ENCODE data around the gene CDH11. TPM values are rescaled to one million over a fixed set of nuclear protein-coding genes. Genes with fewer than 3 reads are reported as not detected.

CDH11 gene
- total RNA-seq, 1 donor from 2014 or later = 235 TPM

DNA sequence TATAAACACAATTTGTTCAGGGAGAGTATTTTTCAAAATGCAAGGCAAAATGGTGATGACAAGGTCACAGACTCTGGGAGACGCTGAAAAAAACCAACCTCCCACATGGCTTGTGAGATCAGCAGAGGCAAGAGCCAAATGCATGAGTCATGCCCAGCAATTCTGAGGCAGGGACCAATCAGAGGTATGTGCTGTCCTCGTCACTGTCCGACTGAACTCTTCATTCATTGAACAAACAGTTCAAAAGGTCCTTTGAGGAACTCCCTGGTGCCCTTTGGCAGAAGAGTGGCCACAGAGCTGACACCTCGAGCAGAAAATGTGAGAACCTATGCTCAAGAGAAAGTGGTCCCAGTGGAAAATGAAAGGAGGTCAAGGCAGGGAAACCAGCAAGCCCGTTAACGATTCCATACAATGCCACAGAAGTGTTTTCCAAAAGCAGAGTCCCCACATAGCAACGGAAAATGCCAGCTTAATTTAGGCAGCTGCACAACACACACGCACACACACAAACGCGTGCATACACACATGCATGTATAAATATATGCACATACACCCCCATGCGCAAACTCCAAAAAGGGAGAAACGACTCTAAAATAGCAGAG, 50.9 kb downstream of the CDH11 start:
- peak; percentile 72 for DNase-seq (ENCODE audit: low read depth, low spot score)

DNA sequence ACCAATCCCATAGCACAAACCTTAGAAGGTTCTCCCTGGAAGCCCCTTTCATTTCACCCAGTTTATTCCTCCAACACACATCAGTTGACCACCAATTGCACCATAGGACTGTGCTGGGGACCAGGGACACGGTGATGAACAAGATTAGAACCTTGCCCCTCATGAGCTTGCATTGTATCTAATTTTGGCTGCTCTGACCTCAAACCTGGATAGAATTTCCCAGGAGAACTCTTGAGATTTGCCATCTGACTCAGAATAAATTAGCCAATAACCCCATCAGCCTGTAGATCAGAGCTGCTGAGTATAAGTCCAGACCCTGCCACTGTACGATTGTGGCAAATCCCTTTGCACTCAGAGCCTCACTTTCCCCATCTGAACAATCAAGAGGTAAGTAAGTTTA, 52.1 kb downstream of the CDH11 start:
- DNase-seq (ENCODE audit: low read depth, low spot score) = no peak

DNA sequence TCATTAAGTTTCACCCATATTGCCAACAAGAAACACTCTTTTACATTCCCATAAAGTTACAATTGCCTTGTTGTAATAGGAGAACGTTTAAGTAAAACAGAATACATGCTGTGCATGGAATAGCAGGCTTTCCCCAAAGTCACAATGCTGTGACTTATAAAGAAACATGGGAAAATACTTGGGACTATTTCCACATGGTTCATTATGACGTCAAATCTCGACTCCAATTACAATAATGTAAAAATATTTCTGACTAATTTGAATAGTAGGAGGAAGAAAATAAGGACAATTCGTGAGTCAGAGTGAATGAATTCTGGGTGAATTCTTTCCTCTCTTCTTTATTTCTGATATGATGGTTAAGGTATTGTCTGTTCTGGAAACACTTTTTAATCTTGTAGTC, 52.8 kb downstream of the CDH11 start:
- DNase-seq (ENCODE audit: low read depth, low spot score) = no peak

DNA sequence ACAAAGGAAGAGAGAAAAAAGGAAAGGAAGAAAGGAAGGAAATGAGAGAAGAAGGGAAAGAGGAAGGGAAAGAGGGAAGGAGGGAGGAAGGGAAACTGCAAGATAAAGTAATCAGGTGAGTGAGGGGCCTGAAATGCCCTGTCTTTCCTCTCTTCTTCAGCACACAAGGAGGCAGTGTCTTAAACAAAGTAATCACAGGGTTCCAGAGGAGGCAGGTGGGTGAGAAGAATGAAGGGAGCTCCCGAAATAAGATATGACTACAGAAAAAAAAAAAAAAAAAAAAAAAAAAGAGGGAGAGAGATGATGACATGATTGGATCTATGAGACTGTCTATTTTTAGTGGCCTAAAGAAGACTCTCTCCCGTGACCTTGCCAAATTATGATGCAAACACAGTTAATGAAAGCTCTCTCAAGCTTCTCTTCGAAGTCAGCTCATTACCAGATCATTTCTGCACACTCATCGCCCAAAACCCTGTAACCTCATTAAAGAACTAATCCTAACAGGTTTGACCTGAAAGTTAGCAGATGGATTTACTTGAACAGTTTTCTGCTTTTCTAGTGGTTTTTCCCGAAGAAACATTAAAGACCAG, 53.6 kb downstream of the CDH11 start:
- DNase-seq (ENCODE audit: low read depth, low spot score) = no peak

DNA sequence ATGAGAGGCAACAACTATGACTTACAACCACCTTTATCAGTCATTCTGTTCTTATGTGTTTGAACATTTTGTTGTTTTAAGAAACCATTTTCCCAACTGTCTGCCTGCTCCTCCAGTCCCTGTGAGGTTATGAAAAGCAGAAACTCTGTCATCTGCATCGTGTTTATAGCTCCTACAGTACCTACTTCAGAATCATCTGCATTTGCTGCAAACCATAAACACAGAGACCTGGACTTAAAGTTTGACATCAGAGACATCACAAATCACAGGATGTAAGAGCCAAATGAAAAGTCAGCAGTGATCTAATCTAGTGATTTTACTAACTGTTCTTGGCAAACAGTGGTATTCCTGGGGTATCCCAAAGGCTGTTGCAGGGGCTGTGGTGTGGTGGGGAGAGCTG, 55.2 kb downstream of the CDH11 start:
- no peak for DNase-seq (ENCODE audit: low read depth, low spot score)

DNA sequence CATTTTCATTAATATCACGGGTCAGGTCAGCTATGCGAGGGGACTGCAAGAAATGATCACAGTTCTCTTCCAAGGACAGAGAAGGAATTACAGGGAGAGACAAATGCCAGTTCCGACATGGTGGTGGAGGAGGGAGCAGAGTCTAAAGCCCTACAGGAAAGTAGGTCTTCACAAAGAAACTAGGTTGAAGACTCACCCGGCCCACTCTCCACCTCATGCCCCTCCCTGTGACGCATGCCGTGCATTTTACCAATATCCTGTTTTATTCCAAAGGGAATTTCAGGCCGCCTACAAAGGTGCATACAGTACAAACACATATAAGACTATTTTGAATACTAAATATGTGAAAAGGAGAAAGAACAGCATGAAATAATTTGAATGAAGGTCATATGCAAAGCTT, 56.8 kb downstream of the CDH11 start:
- DNase-seq (ENCODE audit: low read depth, low spot score) = no peak

DNA sequence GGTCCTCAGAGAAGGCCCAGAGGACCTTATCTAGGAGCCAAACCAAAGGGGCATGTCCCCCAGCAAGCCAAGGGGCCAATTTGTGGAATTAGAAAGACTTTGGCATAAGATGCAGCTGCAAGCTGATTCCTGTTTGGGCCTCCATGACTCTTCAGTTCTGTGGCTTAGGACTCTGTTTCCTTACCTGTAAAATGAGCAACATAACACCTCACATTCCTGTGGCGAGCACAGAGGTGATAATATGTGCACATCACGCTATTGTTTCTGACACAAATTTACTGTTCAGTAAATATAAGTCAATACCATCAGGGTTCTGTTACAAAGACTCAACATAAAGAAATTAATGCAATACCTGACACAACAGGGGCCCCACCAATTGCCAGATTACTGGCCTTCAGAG, 57.7 kb downstream of the CDH11 start:
- DNase-seq (ENCODE audit: low read depth, low spot score) = no peak

DNA sequence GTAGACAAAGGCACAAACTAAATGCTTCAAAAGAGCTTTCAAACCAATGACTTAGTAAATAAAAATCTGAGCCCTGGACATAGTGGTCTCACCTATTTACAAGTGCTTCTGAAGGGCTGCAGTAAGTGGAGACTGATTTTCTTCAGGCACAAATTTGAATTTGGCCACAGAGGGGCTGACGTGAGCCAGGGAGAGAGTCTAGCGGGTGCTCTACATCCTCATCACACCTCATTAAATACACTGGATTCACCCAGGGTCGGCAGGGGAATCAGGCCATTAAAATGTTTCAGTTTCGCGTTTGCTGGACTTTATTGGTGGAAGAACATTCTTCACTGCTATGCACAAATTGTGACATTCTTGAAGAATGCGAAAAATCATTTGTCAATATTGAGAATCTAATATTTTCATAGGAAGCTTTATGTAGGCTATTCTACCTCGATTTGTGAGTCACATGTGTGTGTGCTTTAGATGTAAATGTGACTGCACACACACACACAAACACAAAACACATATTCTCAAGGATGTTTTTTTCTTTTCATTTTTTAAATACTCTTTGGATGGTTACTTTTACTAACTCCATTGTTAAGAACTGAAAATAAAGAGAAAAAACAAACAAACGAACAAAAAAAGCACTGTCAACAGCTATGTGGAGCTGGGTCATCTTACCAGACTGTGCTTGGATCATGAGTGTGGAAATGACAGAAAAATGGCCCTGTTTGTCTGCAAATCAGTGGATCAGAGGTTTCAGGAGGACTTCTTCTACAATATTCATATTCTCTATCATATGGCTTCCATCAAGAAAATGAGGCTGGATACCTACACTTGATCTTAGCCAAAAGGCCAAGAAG, 58.9 kb downstream of the CDH11 start:
- no peak for DNase-seq (ENCODE audit: low read depth, low spot score)

DNA sequence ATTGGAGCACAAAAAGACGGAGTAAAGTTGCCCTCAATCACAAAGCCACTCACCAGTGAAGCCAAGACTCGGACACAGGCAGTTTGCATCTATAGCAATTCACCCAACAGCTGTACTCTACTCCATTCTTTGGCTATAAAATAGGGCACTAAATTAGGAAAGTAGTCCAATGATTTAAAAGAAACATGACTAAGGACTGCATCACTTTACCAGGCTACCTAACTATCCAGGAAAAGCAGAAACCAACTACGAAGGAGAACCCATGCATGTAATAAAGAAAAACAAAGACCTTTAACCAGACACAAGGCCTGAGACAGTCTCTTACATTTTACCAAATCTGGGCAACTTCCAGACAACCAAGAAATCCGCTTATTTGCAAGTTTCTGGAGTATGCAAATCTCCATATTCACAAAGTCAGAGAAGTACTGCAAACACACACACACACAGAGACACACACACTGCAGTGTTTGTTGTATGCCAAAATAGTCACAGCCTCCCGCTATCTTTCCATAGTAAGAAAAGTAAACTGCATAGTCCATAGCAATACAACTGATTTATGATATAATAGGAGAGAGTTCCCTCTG, 59.8 kb downstream of the CDH11 start:
- no peak for DNase-seq (ENCODE audit: low read depth, low spot score)

DNA sequence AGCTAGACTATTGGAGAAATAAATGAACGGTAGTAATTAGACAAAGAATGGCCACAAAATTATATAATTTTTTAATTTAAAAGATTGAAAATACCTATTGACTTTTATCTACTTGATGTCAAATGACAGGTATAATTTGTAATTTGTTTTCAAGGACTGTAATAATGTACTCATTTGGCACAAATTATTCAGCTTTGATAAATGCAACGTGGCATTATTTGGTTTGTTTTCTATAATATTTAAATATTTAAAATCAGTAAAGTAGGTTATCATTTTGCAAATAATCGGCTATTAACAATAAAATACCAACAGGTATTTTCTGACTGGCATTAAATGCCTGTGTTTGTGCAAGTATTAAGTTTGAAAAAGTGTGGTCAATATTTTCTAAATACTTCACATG, 60.6 kb downstream of the CDH11 start:
- DNase-seq (ENCODE audit: low read depth, low spot score) = no peak

DNA sequence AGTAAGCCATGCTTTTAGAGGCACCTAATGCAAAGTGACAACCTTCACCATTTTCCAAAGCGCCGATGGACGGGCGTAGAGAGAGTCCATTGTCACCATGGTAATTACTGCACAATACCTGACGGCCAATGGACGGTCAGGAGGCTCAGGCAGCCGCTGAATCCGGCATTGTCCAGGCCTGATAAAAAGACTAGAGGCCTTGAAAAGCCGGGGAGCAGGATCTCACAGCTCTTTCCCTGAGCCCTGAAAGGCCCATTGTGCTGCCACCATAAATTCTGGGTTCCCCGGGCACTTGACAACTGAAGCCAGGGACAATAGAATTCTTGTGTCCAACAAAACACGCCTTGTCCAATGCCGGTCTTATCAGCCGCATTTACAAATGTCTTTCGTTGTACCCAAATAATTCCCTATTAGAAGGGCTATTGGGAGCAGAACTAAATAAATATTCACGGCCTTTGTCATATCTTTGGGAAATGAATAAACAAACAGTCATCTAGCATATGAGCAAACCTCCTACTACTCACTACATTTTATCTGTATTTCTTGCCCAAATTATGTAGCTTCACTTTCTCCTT, 62.4 kb downstream of the CDH11 start:
- DNase-seq (ENCODE audit: low read depth, low spot score) = no peak

DNA sequence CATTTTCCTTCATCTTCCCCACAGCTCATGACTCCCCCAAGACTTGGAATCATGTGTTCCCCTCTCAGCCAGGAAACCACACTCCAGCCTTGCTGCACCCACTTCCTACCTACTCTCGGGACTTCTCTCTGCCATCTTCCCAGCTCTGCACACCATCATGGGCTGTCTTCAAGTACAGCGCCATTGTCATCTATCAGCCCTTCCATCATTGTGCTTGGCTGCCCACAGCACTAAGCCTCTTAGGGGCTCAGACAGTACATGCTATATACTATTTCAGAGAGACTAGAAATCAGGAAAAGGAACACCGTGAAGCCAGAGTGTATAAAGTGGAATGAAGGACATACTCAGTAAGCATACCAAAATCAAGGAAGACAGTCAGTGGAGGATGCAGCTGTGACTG, 64.7 kb downstream of the CDH11 start:
- no peak for DNase-seq (ENCODE audit: low read depth, low spot score)

DNA sequence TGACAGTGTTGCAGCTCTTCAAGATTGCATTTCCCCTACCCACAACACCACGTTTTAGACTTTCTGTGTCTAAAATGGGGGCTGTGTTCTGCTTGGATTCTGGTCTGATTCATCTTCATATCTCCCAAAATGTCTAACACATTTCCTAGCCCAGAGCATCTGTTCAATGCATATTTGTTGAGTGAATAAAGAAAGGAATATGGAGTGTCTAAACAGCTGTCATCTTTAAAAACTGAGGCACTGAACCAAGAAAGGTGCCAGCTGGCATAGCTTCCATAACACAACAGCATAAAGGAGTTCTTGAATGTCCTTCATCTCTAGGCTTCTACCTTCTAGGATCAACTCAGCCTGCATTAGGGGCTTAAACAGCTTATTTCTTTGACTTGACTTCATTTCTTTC, 67.4 kb downstream of the CDH11 start:
- DNase-seq (ENCODE audit: low read depth, low spot score) = no peak

DNA sequence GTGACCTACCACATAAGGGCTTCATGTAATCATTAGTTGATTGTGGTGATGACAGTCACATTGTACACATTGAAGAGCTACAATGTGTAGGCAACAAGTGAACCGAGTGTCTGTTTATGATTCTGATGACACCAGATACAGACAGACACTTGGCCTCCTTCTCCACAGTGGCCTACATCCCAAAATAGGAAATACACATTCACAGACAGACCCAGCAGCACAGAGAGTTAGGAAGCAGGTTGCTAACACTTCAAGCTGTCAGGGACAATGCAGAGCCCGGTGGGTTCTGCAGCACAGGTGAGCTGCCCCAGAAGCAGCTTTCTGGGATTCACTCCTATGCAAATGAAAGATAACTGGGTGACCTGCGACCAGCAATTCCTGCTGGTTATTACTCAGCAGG, 72.2 kb downstream of the CDH11 start:
- DNase-seq (ENCODE audit: low read depth, low spot score) = no peak

DNA sequence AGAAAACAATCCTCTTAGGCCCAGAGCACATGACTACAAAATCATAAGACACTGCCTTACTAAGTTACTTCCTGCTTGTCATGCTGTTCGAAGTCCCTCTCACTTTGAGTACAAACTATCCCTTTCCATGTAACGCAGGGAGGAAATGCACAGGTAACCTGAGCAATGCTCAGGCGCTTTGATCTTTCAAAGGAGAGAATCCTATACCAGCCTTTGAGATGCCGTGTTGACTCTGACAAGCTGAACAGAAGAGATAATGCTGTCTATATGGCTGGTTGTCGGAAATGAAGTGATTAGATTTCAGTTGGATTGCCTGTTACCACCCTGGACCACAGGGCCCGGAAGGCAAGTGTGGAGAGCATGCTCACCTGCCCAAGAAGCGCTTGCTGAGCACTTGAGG, 75.9 kb downstream of the CDH11 start:
- DNase-seq (ENCODE audit: low read depth, low spot score) = no peak

DNA sequence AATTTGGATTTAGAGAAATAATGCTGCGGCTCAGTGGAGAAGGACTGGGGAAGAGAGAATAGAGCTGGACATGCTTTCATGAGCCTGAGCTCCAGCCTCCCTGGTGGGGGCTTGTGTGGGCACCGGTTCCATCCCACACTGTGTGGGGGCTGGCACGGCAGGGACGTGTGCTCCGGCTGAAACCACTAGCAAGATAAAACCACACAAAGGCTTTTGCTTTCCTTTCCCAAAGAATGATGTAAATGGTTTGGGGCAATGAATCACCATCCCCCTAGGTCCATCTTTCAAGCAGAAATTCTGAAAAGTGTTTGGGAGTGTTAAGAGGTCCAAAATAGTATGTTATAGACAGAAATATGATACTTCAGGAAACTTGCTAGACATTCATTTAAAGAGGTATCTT, 77.0 kb downstream of the CDH11 start:
- no peak for DNase-seq (ENCODE audit: low read depth, low spot score)

DNA sequence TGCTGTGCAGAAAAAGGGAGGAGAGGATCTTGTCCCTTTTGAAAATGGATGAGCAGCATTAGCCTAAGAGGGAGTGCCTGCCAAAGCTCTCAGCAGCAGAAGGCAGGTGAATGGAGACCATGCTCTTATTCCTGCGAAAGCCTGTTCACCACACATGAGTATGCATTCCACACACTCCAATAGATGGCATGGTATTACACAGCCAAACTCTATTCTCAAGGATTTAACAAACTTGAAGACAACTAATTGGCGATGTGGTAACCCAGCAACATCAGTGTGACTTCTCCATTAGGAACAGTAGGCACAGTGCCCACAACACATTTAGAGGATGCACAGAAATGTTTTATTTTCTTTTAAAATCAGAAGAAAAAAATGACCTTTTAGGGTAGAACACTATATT, 77.8 kb downstream of the CDH11 start:
- no peak for DNase-seq (ENCODE audit: low read depth, low spot score)

DNA sequence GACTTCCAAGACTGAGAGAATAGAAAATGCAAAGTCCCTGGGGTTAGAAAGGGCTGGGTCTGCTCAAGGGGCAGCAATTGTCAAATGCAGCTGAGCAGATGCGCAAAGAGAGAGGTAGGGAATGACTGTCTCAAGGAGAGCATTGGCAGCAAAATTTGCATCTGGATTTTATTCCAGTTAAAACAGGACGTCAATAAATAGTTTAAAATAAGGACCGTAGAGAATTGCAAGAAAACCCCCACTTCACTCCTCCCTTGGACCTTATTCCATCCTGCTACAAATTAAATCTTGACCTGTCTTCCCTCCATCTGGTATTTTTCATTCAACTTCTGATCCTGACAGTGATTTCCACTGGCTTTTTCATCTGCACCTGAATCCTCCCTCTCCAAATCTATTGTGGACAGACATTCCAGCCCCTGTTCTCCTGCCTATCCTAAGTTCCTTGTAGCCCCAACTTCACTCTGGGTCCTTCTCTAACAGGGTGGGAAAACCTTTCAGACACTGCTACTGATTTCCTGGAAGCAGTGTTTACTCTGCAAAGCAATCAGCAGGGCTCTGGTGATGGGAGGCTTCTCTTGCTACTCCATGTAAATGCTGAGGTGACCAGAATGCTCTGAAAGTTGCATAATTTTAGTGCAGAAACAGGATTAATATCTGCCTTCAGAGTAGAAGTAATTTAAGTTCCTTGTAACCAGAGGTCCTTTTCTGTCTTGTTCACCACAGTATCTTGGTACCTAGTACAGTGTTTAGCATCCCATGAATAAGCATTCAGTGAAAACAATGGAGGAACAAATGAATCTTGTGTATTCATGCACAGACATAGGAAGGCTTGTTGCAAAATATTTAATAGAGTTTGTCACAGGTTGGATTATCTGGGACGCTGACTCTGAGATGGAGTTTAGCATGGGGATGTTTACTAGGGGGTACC, 79.2 kb downstream of the CDH11 start:
- DNase-seq (ENCODE audit: low read depth, low spot score) = no peak

DNA sequence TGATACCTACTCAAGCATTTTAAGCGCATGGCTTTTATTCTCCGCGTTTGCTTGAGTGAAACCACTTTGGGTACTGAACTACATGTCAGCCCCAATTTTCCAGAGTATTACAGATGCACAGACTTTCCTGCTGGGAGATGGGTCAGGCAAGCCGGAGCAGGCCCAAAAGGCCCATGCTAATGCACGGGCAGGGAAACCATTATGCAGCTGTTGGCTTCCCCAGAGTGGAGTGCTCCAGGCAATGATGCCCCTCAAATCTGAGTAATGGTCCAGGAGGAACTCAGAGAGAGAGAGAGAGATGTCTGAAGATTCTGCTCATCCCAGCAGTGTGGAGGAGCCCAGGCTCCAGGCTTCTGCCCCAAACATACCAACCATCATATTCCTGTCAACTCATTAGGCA, 80.2 kb downstream of the CDH11 start:
- DNase-seq (ENCODE audit: low read depth, low spot score) = no peak

DNA sequence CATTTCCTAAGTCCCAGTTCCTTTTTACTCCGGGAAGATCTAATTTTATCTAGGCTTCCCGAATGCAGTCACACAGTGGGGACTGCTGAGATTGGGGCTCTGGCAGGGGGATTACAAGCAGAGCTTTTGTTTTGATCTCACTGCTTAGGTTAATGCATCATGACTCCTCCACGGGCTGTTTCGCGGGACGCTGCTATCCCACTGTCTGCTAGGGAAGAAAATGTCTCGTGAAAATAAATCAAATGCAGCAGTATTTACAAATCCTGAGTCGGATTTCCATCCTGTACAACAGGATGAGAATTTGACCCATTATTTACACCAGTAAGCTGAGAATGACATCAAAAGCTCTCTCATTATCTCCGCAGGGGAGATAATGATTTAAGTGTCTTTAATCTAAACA, 83.8 kb downstream of the CDH11 start:
- DNase-seq (ENCODE audit: low read depth, low spot score) = no peak

DNA sequence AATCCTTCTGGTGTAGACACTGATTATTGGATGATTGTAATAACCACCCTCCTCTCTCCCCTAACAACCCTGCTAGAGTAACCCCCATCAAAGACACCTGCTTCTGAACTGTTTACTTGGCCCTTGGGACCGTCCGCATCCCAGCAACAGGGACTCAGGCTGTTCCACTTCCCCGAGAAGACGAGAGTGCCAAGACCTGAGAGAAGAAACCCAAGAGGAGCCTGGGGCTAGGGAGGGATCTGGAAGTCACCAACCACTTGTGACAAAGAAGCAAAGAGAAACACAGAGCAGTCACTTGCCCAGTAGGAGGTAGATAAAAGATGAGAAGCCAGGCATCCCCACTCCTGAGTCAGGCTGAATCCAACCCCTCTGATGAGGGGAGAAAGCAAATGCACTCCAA, 84.3 kb downstream of the CDH11 start:
- DNase-seq (ENCODE audit: low read depth, low spot score) = no peak
